ENCODE results near the gene E2F7. TPM values are rescaled to one million over a fixed set of nuclear protein-coding genes. Genes with fewer than 3 reads are reported as not detected.

Gene E2F7
- total RNA-seq, 1 donor: 0.10 TPM

GRCh38 chr12:77049767-77050353 lies 15.5 kb downstream of the E2F7 start:
- no peaks in the 10 kb centered on the region for H3K27me3 ChIP-seq (ENCODE audit: insufficient read depth, low read length)
- H3K4me3 ChIP-seq (ENCODE audit: low read length): no peak overlapping the region
- H3K9me3 ChIP-seq (ENCODE audit: low read depth, low read length): no peaks in the 10 kb centered on the region
- H3K4me1 ChIP-seq (ENCODE audit: insufficient read depth, low read length): no peaks in the 10 kb centered on the region

DNA sequence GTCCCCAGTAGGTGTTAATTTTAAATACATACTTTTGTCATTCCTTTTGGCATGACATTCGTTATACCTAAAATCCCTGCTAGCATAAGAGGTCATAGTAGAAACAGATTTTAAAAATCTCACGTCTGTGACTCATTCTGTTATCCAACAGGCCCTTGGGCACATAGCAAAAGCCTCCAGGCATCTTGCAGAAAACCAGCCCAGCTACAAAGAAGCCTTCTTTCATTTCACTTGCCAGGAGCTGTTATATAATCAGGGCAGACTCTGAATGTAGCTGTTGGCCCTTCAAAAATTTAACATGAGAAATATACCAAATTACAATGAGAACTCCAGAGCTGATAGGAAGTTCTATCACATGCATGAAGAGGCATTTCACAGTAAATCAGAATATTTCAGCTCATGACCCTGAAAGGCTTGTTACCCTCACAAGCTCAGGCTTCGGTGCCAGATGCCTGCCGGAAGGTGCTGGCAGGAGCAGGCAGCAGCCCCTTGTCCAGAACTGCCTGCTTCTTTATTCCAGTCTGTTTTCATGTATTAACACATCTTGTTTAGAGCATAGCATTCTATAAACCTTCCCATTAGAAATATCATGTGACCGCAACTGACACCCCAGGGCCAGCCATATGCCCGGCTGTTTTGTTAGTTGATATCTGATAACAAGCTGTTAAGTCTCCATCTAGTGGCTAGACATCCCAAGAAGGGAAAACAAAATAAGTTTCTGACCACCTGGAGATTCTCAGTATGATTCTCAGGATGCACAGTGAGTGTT lies 17.8 kb downstream of the E2F7 start:
- no peaks in the 10 kb centered on the region for H3K4me1 ChIP-seq (ENCODE audit: insufficient read depth, low read length)
- no peak overlapping the region for H3K4me3 ChIP-seq (ENCODE audit: low read length)
- H3K9me3 ChIP-seq (ENCODE audit: low read depth, low read length): no peaks in the 10 kb centered on the region
- H3K27me3 ChIP-seq (ENCODE audit: insufficient read depth, low read length): no peaks in the 10 kb centered on the region

- no peaks in the 10 kb centered on the region for H3K27me3 ChIP-seq (ENCODE audit: insufficient read depth, low read length)
- H3K4me1 ChIP-seq (ENCODE audit: insufficient read depth, low read length): no peaks in the 10 kb centered on the region
- H3K4me3 ChIP-seq (ENCODE audit: low read length): no peak overlapping the region
- H3K9me3 ChIP-seq (ENCODE audit: low read depth, low read length): no peaks in the 10 kb centered on the region
These were observed 18.9 kb downstream of the E2F7 start for GRCh38 chr12:77046468-77046867.

- H3K4me1 ChIP-seq (ENCODE audit: insufficient read depth, low read length): no peaks in the 10 kb centered on the region
- no peaks in the 10 kb centered on the region for H3K27me3 ChIP-seq (ENCODE audit: insufficient read depth, low read length)
- H3K4me3 ChIP-seq (ENCODE audit: low read length): no peak overlapping the region
- no peaks in the 10 kb centered on the region for H3K9me3 ChIP-seq (ENCODE audit: low read depth, low read length)
These were observed 20.2 kb downstream of the E2F7 start for GRCh38 chr12:77045183-77045582.

- H3K4me1 ChIP-seq (ENCODE audit: insufficient read depth, low read length): no peaks in the 10 kb centered on the region
- H3K27me3 ChIP-seq (ENCODE audit: insufficient read depth, low read length): no peaks in the 10 kb centered on the region
- H3K4me3 ChIP-seq (ENCODE audit: low read length): no peak overlapping the region
- no peaks in the 10 kb centered on the region for H3K9me3 ChIP-seq (ENCODE audit: low read depth, low read length)
These were observed 20.6 kb downstream of the E2F7 start for GRCh38 chr12:77044721-77045120.

- Histone ChIP-seq H3K4me3 (ENCODE audit: low read length) (no peak overlapping the region), H3K27me3 (ENCODE audit: insufficient read depth, low read length) (no peaks in the 10 kb centered on the region), H3K4me1 (ENCODE audit: insufficient read depth, low read length) (no peaks in the 10 kb centered on the region), H3K9me3 (ENCODE audit: low read depth, low read length) (peaks cover 5% of the 10 kb centered on the region)
These were observed 22.5 kb downstream of the E2F7 start for GRCh38 chr12:77042833-77043232.

GRCh38 chr12:77040231-77040630 lies 25.1 kb downstream of the E2F7 start:
- Histone ChIP-seq H3K4me3 (ENCODE audit: low read length) (no peak overlapping the region), H3K27me3 (ENCODE audit: insufficient read depth, low read length) (no peaks in the 10 kb centered on the region), H3K4me1 (ENCODE audit: insufficient read depth, low read length) (no peaks in the 10 kb centered on the region), H3K9me3 (ENCODE audit: low read depth, low read length) (peaks cover 5% of the 10 kb centered on the region)

GRCh38 chr12:77035226-77035625 lies 30.1 kb downstream of the E2F7 start:
- H3K9me3 ChIP-seq (ENCODE audit: low read depth, low read length): peaks cover 5% of the 10 kb centered on the region
- H3K27me3 ChIP-seq (ENCODE audit: insufficient read depth, low read length): no peaks in the 10 kb centered on the region
- no peak overlapping the region for H3K4me3 ChIP-seq (ENCODE audit: low read length)
- H3K4me1 ChIP-seq (ENCODE audit: insufficient read depth, low read length): peaks cover 4% of the 10 kb centered on the region

GRCh38 chr12:77033658-77034536 lies 31.5 kb downstream of the E2F7 start:
- Histone ChIP-seq H3K4me3 (ENCODE audit: low read length) (no peak overlapping the region), H3K27me3 (ENCODE audit: insufficient read depth, low read length) (no peaks in the 10 kb centered on the region), H3K4me1 (ENCODE audit: insufficient read depth, low read length) (peaks cover 4% of the 10 kb centered on the region), H3K9me3 (ENCODE audit: low read depth, low read length) (peaks cover 5% of the 10 kb centered on the region)

DNA sequence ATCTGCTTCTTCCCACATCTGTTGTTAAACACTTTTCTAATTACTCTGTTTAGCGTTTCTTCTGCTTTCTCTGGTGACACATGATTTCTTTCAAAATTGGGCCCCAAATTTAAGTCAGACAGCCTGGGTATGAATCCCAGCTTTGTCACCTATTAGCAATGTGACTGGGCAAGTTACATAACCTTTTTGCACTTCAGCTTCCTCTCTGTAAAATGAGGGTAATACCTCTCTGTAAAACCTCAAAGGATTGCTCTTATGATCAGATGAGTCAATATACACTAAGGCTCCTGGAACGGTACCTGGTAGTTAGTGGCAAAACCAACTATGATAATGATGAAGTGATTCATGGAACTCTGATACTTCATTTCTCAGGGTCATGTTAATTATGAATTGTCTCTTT lies 33.0 kb downstream of the E2F7 start:
- Histone ChIP-seq H3K4me3 (ENCODE audit: low read length) (no peak overlapping the region), H3K4me1 (ENCODE audit: insufficient read depth, low read length) (peaks cover 4% of the 10 kb centered on the region), H3K27me3 (ENCODE audit: insufficient read depth, low read length) (no peaks in the 10 kb centered on the region), H3K9me3 (ENCODE audit: low read depth, low read length) (no peaks in the 10 kb centered on the region)

DNA sequence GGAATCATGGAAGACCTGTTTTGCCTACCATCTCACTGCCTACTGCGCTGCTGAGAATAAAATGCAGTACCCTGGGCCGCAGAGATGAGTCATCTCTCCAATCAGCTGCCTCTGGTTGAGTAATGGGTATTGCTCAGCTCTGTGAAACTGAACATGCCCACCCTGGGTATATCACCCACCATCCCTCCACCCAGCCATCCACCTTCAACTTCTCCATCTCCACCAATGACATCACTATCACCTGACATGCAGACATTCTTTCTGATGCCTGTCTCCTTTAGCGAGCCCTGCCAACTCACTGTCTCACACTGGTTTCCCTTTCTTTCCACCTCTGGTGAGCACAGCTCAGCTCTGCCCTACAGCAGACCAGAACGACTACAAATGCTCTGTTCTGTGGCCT lies 33.6 kb downstream of the E2F7 start:
- no peak overlapping the region for H3K4me3 ChIP-seq (ENCODE audit: low read length)

GRCh38 chr12:77025782-77026314 lies 39.5 kb downstream of the E2F7 start:
- Histone ChIP-seq H3K4me1 (ENCODE audit: insufficient read depth, low read length) (no peaks in the 10 kb centered on the region), H3K9me3 (ENCODE audit: low read depth, low read length) (no peaks in the 10 kb centered on the region), H3K27me3 (ENCODE audit: insufficient read depth, low read length) (no peaks in the 10 kb centered on the region), H3K4me3 (ENCODE audit: low read length) (no peak overlapping the region)

More for the DNA sequence above, 33.6 kb downstream of the E2F7 start:
- no peaks in the 10 kb centered on the region for H3K9me3 ChIP-seq (ENCODE audit: low read depth, low read length)
- H3K4me1 ChIP-seq (ENCODE audit: insufficient read depth, low read length): peaks cover 4% of the 10 kb centered on the region
- no peaks in the 10 kb centered on the region for H3K27me3 ChIP-seq (ENCODE audit: insufficient read depth, low read length)

- H3K4me3 ChIP-seq (ENCODE audit: low read length): no peak overlapping the region
- no peaks in the 10 kb centered on the region for H3K4me1 ChIP-seq (ENCODE audit: insufficient read depth, low read length)
- no peaks in the 10 kb centered on the region for H3K9me3 ChIP-seq (ENCODE audit: low read depth, low read length)
- H3K27me3 ChIP-seq (ENCODE audit: insufficient read depth, low read length): no peaks in the 10 kb centered on the region
These were observed 41.9 kb downstream of the E2F7 start for GRCh38 chr12:77023501-77023900.

DNA sequence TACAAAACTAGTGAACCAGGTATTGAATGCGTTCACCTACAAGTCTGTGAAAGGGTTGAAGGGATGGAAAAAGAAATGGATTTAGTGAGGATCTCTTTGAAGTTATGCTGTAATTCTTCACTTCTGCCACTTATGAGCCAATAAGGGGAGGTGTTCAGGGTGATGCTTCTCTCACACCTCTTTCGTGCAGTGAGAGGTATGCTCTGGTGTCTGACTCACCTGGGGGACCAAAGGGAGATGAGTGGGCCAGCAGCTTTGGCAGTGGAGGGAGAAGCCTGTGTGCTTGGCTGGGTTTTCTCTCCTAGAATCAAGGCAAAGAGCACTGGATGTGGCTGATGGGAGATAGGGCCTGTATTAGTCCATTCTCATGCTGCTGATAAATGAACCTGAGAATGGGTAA lies 45.4 kb downstream of the E2F7 start:
- Histone ChIP-seq H3K9me3 (ENCODE audit: low read depth, low read length) (no peaks in the 10 kb centered on the region), H3K27me3 (ENCODE audit: insufficient read depth, low read length) (no peaks in the 10 kb centered on the region), H3K4me3 (ENCODE audit: low read length) (no peak overlapping the region), H3K4me1 (ENCODE audit: insufficient read depth, low read length) (no peaks in the 10 kb centered on the region)

DNA sequence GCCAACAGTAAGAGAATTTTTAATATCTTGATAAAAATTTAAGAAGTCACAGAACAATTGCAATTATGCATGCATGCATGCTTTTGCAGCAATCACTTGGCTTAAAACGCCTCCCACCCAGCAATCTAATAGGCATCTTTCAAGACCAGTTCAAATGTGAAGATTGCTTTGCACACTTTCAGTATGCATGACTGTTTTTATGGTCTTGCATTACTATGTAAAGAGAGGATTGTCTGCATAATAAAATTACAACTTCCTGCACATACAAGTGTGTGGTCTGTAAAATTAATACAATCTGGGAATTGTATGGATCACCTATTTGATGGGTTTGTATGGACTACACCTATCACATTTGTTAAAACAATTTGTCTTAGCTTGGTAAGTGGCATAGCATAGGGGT lies 48.8 kb downstream of the E2F7 start:
- Histone ChIP-seq H3K9me3 (ENCODE audit: low read depth, low read length) (no peaks in the 10 kb centered on the region), H3K27me3 (ENCODE audit: insufficient read depth, low read length) (peaks cover 2% of the 10 kb centered on the region), H3K4me3 (ENCODE audit: low read length) (no peak overlapping the region), H3K4me1 (ENCODE audit: insufficient read depth, low read length) (no peaks in the 10 kb centered on the region)

Measured in mononuclear cell (primary cell).